Measurements from ENCODE around the gene FBXL3. TPM values are rescaled to one million over a fixed set of nuclear protein-coding genes. Genes with fewer than 3 reads are reported as not detected.

Gene FBXL3
- total RNA-seq, 1 experiment from 2014 or later, result 16.7 TPM

DNA sequence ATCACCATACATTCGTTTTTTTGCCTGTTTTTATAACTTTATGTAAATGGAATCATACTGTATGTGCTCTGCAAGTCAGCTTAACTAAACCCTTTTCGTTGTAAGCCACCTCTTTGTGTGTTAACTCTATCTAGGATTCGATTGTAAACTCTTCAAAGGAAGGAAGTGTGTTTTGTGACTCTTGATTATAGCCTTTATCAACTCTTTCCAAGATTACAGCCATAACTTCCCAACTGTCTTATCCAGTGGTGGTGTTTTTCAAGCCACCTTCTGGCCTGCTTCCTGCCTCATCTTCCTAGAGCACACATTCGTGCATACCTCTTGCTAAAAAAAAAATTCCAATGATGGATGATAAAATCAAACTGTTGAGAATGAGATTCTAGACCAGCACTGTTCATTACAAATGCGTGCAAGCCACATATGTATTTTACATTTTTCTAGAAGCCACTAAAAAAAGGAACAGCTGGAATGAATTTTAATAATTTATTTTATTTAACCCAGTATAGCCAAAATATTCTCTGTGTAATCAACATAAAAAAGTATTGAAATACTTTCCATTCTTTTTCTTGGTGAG is 12.0 kb upstream of the FBXL3 start:
- Histone ChIP-seq H3K18ac (ENCODE audit: insufficient read length, low read depth, low read length) (no peak overlapping the region), H2BK20ac (ENCODE audit: low read depth, low read length, poor library complexity, severe bottlenecking) (no peak overlapping the region), H3K4me2 (ENCODE audit: insufficient read depth, insufficient read length, low read length) (no peak overlapping the region), H2AFZ (ENCODE audit: low read length) (no peak overlapping the region), H3K79me1 (ENCODE audit: insufficient read depth, low read depth, low read length, poor library complexity, severe bottlenecking) (no peaks in the 10 kb centered on the region), H4K91ac (ENCODE audit: insufficient read length, low read depth, low read length) (no peak overlapping the region), H4K20me1 (ENCODE audit: control insufficient read depth, insufficient read depth, insufficient read length) (no peaks in the 10 kb centered on the region), H3K56ac (ENCODE audit: insufficient read length, low read depth, low read length) (no peak overlapping the region), H3T11ph (ENCODE audit: low read length) (no peak overlapping the region), H3K9me3 (ENCODE audit: control insufficient read depth, low read depth, low read length) (no peaks in the 10 kb centered on the region), H3K4me1 (ENCODE audit: insufficient read depth, low read length) (no peaks in the 10 kb centered on the region), H2AK5ac (ENCODE audit: insufficient read length, low read length) (no peak overlapping the region), H3K9ac (ENCODE audit: extremely low read depth, insufficient read length, low read length) (no peak overlapping the region), H2BK5ac (ENCODE audit: insufficient read length, low read length) (no peak overlapping the region), H3K14ac (ENCODE audit: insufficient read depth, low read length) (no peak overlapping the region), H3K23me2 (ENCODE audit: insufficient read length, low read depth, low read length, poor library complexity, severe bottlenecking) (no peaks in the 10 kb centered on the region), H4K5ac (ENCODE audit: insufficient read length, low read depth, low read length) (no peak overlapping the region), H3K23ac (ENCODE audit: insufficient read length, low read depth, low read length) (no peak overlapping the region), H2BK15ac (ENCODE audit: low read depth, low read length) (no peak overlapping the region), H2BK12ac (ENCODE audit: insufficient read length, low read depth, low read length) (no peak overlapping the region), H2BK120ac (ENCODE audit: low read depth, low read length, poor library complexity, severe bottlenecking) (no peak overlapping the region), H3K4ac (ENCODE audit: low read depth, low read length) (no peak overlapping the region), H3K79me2 (ENCODE audit: insufficient read depth, low read length) (no peaks in the 10 kb centered on the region), H3K27me3 (ENCODE audit: insufficient read depth, low read length) (no peaks in the 10 kb centered on the region), H4K8ac (replicated peaks; ENCODE audit: insufficient read length, low read depth, low read length) (no peak overlapping the region), H3K27ac (ENCODE audit: insufficient read length, low read depth, low read length) (no peak overlapping the region)
- no CpG with 5 or more reads among the region's 5 CpGs for WGBS (ENCODE audit: extremely low coverage, insufficient read length, low lambda C conversion rate)
- TF ChIP-seq, protein P1, sequence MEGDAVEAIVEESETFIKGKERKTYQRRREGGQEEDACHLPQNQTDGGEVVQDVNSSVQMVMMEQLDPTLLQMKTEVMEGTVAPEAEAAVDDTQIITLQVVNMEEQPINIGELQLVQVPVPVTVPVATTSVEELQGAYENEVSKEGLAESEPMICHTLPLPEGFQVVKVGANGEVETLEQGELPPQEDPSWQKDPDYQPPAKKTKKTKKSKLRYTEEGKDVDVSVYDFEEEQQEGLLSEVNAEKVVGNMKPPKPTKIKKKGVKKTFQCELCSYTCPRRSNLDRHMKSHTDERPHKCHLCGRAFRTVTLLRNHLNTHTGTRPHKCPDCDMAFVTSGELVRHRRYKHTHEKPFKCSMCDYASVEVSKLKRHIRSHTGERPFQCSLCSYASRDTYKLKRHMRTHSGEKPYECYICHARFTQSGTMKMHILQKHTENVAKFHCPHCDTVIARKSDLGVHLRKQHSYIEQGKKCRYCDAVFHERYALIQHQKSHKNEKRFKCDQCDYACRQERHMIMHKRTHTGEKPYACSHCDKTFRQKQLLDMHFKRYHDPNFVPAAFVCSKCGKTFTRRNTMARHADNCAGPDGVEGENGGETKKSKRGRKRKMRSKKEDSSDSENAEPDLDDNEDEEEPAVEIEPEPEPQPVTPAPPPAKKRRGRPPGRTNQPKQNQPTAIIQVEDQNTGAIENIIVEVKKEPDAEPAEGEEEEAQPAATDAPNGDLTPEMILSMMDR (conservative IDR thresholded peaks at IDR 0.05), result no peak
- Mint-ChIP-seq H3K9me3 (no peaks in the 10 kb centered on the region; a peak in 1 of 5 replicates), H3K27ac (no peak overlapping the region), H3K4me1 (no peaks in the 10 kb centered on the region), H3K36me3 (ENCODE audit: insufficient read depth in 1 of 3, low read depth in 3 of 3) (peaks cover 0 to 5% (median 0%) of the 10 kb centered on the region in 3 experiments; a peak in 2 of 7 replicates), H3K27me3 (ENCODE audit: low read depth) (no peaks in the 10 kb centered on the region), H3K4me3 (no peak overlapping the region)
- DNase-seq, result no peak

All from H9 (cell line).